GM23338 (cell line): ENCODE results near the gene UVSSA. TPM values are rescaled to one million over a fixed set of nuclear protein-coding genes. Genes with fewer than 3 reads are reported as not detected.

Experiments
- ATAC-seq: fragments of 200-7000 bp; cut with Tn5 transposase; 3 replicates; pipeline ENCODE4 v1.9.1; 2020
- DNase-seq: peaks from one replicate; pipeline ENCODE4 v3.0.0-alpha.2; 2015; ENCODE audit warnings: low spot score
- H2AFZ ChIP-seq: fragments of 200-600 bp; sonication (generic); 2 replicates; pipeline ENCODE4 v1.8.0; 2016; ENCODE audit warnings: antibody characterized with exemption, mild to moderate bottlenecking, moderate library complexity
- H3F3A ChIP-seq: fragments of 200-600 bp; sonication (generic); replicated peaks from 2 replicates; pipeline ENCODE4 v1.8.0; 2017; ENCODE audit warnings: antibody characterized with exemption, mixed run types, low read depth
- H3K27ac ChIP-seq: fragments of 200-600 bp; sonication (generic); 2 replicates; pipeline ENCODE4 v1.6.1; 2016; ENCODE audit warnings: low read depth
- H3K27me3 ChIP-seq: fragments of 200-600 bp; sonication (generic); 2 replicates; pipeline ENCODE4 v1.8.0; 2016; ENCODE audit warnings: mild to moderate bottlenecking, mixed run types, moderate library complexity; ENCODE audit not compliant: insufficient read depth
- H3K36me3 ChIP-seq: fragments of 200-600 bp; sonication (generic); 2 replicates; pipeline ENCODE4 v1.8.0; 2016; ENCODE audit warnings: mild to moderate bottlenecking; ENCODE audit not compliant: insufficient read depth
- H3K4me1 ChIP-seq: fragments of 200-600 bp; sonication (generic); 2 replicates; pipeline ENCODE4 v1.8.0; 2016; ENCODE audit warnings: mild to moderate bottlenecking, moderate library complexity; ENCODE audit not compliant: insufficient read depth
- H3K4me2 ChIP-seq: fragments of 200-600 bp; sonication (generic); 2 replicates; pipeline ENCODE4 v1.7.1; 2017; ENCODE audit warnings: mixed run types
- H3K4me3 ChIP-seq: fragments of 200-600 bp; sonication (generic); 2 replicates; pipeline ENCODE4 v1.6.1; 2016; ENCODE audit warnings: mixed run types
- H3K79me2 ChIP-seq: fragments of 200-600 bp; sonication (generic); replicated peaks from 2 replicates; pipeline ENCODE4 v1.8.0; 2017; ENCODE audit warnings: mild to moderate bottlenecking; ENCODE audit not compliant: insufficient read depth
- H3K9me2 ChIP-seq: fragments of 200-600 bp; sonication (generic); 2 replicates; pipeline ENCODE4 v1.8.0; 2017; ENCODE audit not compliant: insufficient read depth
- H4K20me1 ChIP-seq: fragments of 200-600 bp; sonication (generic); replicated peaks from 2 replicates; pipeline ENCODE4 v1.8.0; 2017; ENCODE audit warnings: mild to moderate bottlenecking; ENCODE audit not compliant: insufficient read depth
- H3K27ac Mint-ChIP-seq: 2 replicates; pipeline ENCODE4 v1.8.0; 2020; ENCODE audit warnings: inconsistent platforms, mild to moderate bottlenecking, moderate library complexity, mixed read lengths
- H3K27me3 Mint-ChIP-seq: 3 replicates; pipeline ENCODE4 v1.8.0; 2022; ENCODE audit warnings: low read depth, mild to moderate bottlenecking, moderate library complexity, mixed read lengths, inconsistent platforms; ENCODE audit not compliant: insufficient read depth, poor library complexity
- H3K36me3 Mint-ChIP-seq: 3 replicates; pipeline ENCODE4 v1.8.0; 2021; ENCODE audit warnings: low read depth, mild to moderate bottlenecking, inconsistent platforms, moderate library complexity, mixed read lengths
- H3K4me1 Mint-ChIP-seq: 3 replicates; pipeline ENCODE4 v1.8.0; 2020; ENCODE audit warnings: mild to moderate bottlenecking, inconsistent platforms, mixed read lengths
- H3K4me3 Mint-ChIP-seq: 3 replicates; pipeline ENCODE4 v1.8.0; 2021; ENCODE audit warnings: moderate library complexity, mild to moderate bottlenecking, inconsistent platforms, mixed read lengths
- H3K9me3 Mint-ChIP-seq: 3 replicates; pipeline ENCODE4 v1.8.0; 2020; ENCODE audit warnings: moderate library complexity, mild to moderate bottlenecking, inconsistent platforms, mixed read lengths
- CREB1 ChIP-seq: fragments of 250-450 bp; sonication (Bioruptor Pico); IDR thresholded peaks from 2 replicates; pipeline ENCODE4 v1.5.0; 2020; ENCODE audit warnings: low read depth, mild to moderate bottlenecking, moderate library complexity
- CTCF ChIP-seq, 2 experiments: fragments of 200-600 bp in 1 of 2; sonication (generic) in 1 of 2; conservative IDR thresholded peaks; 2 replicates each; pipeline versions ENCODE4 v1.5.1 to v1.6.1; 2016 to 2017; ENCODE audit warnings: antibody characterized with exemption in 2 of 2, low read depth in 2 of 2, mild to moderate bottlenecking in 2 of 2, moderate library complexity in 1 of 2
- POLR2AphosphoS5 ChIP-seq: IDR thresholded peaks from 2 replicates; pipeline ENCODE4 v1.6.1; 2016; ENCODE audit warnings: antibody characterized with exemption, low read depth
- ZNF114 ChIP-seq: fragments of 250-450 bp; sonication (Bioruptor Pico); IDR thresholded peaks from 2 replicates; pipeline ENCODE4 v1.5.0; 2020; ENCODE audit warnings: mild to moderate bottlenecking, moderate library complexity
- polyA plus RNA-seq: library from polyadenylated mRNA; unstranded; fragments of >200 nt; fragmentation: Nextera tagmentation; extraction: Ambion mirVana; gene quantifications from 2 replicates; pipeline ENCODE4 v1.2.1, GENCODE V29; 2016
- total RNA-seq: library from RNA; depleted of rRNA; stranded (reverse); fragments of >200 nt; shearing (Covaris generic); gene quantifications from 2 replicates; pipeline ENCODE4 v1.2.3, GENCODE V29; 2014
- TF ChIP-seq, protein P1 (sequence below): IDR thresholded peaks from one replicate; pipeline ENCODE4 v1.6.1; 2018; ENCODE audit warnings: antibody characterized with exemption; ENCODE audit not compliant: unreplicated experiment

The UVSSA gene
- total and polyA plus RNA-seq, 2 experiments from 2014 or later: 6.5 to 27.7 TPM

- H3K27me3 Mint-ChIP-seq: no peaks in the 10 kb centered on the region
- TF ChIP-seq CREB1: no peak
- no peak overlapping the region for H2AFZ ChIP-seq
- no peak overlapping the region for H3K4me2 ChIP-seq
- H3K79me2 ChIP-seq: peaks cover 20% of the 10 kb centered on the region
- peaks cover 4% of the 10 kb centered on the region; the same call in 1 of the 2 replicates for H4K20me1 ChIP-seq
- H3K9me3 Mint-ChIP-seq: peaks cover 6% of the 10 kb centered on the region; the same call in 2 of the 3 replicates
- H3K27ac ChIP-seq: no peak overlapping the region
- H3K36me3 ChIP-seq: peaks cover 18% of the 10 kb centered on the region
- H3K4me3 Mint-ChIP-seq: no peak overlapping the region
- no peaks in the 10 kb centered on the region for H3K27me3 ChIP-seq
- no peak overlapping the region for H3K4me3 ChIP-seq
- ATAC-seq (no peak), DNase-seq (no peak)
- H3K27ac Mint-ChIP-seq: peak overlapping the region; percentile 94; the same call in 1 of the 2 replicates
- H3K9me2 ChIP-seq: no peaks in the 10 kb centered on the region
- H3K36me3 Mint-ChIP-seq: peaks cover 82% of the 10 kb centered on the region
- no peaks in the 10 kb centered on the region for H3K4me1 ChIP-seq
- H3K4me1 Mint-ChIP-seq: peaks cover 7% of the 10 kb centered on the region
- 0 out of 2 replicates have a peak, but pooled peaks cover 3% of the 10 kb centered on the region for H3F3A ChIP-seq
Measured at GRCh38 chr4:1318046-1318375, 29.0 kb upstream of the UVSSA start.

GRCh38 chr4:1318488-1319213, 28.4 kb upstream of the UVSSA start:
- H3K4me3 Mint-ChIP-seq: no peak overlapping the region
- H3K79me2 ChIP-seq: peaks cover 17% of the 10 kb centered on the region
- H3K9me2 ChIP-seq: no peaks in the 10 kb centered on the region
- peaks cover 4% of the 10 kb centered on the region; the same call in 1 of the 2 replicates for H4K20me1 ChIP-seq
- H3K4me2 ChIP-seq: no peak overlapping the region
- H3K9me3 Mint-ChIP-seq: peaks cover 3% of the 10 kb centered on the region; the same call in 2 of the 3 replicates
- H3K4me1 ChIP-seq: no peaks in the 10 kb centered on the region
- ATAC-seq: peak; percentile 79
- no peak overlapping the region; the same call in 1 of the 2 replicates for H3K27ac ChIP-seq
- peaks cover 15% of the 10 kb centered on the region for H3K36me3 ChIP-seq
- H3F3A ChIP-seq: 0 out of 2 replicates have a peak, but pooled peaks cover 3% of the 10 kb centered on the region
- no peaks in the 10 kb centered on the region for H3K27me3 Mint-ChIP-seq
- H3K27me3 ChIP-seq: no peaks in the 10 kb centered on the region
- H3K4me1 Mint-ChIP-seq: peaks cover 7% of the 10 kb centered on the region
- H3K27ac Mint-ChIP-seq: peak overlapping the region; percentile 94
- DNase-seq: peak; percentile 74
- H3K36me3 Mint-ChIP-seq: peaks cover 79% of the 10 kb centered on the region
- no peak overlapping the region for H2AFZ ChIP-seq
- TF ChIP-seq, protein P1, sequence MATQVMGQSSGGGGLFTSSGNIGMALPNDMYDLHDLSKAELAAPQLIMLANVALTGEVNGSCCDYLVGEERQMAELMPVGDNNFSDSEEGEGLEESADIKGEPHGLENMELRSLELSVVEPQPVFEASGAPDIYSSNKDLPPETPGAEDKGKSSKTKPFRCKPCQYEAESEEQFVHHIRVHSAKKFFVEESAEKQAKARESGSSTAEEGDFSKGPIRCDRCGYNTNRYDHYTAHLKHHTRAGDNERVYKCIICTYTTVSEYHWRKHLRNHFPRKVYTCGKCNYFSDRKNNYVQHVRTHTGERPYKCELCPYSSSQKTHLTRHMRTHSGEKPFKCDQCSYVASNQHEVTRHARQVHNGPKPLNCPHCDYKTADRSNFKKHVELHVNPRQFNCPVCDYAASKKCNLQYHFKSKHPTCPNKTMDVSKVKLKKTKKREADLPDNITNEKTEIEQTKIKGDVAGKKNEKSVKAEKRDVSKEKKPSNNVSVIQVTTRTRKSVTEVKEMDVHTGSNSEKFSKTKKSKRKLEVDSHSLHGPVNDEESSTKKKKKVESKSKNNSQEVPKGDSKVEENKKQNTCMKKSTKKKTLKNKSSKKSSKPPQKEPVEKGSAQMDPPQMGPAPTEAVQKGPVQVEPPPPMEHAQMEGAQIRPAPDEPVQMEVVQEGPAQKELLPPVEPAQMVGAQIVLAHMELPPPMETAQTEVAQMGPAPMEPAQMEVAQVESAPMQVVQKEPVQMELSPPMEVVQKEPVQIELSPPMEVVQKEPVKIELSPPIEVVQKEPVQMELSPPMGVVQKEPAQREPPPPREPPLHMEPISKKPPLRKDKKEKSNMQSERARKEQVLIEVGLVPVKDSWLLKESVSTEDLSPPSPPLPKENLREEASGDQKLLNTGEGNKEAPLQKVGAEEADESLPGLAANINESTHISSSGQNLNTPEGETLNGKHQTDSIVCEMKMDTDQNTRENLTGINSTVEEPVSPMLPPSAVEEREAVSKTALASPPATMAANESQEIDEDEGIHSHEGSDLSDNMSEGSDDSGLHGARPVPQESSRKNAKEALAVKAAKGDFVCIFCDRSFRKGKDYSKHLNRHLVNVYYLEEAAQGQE: no peak
- TF ChIP-seq POLR2AphosphoS5 (no peak), ZNF114 (CRISPR knock-in tag) (no peak), CTCF (conservative IDR thresholded peaks at IDR 0.05; ENCODE audit: low read depth in 2 of 2) (peak; percentile 63 to 71)
- no peak overlapping the region for H3K4me3 ChIP-seq
